ENCODE results near the gene LGALS9B.
A peak's percentile ranks its signal among the peaks of the same experiment; 100 is the strongest.
"Not testable (repeated sequence)": the region's sequence is repeated elsewhere in the genome, so short reads cannot be mapped to it uniquely, and the experiment has no call there.

Gene LGALS9B

GRCh38 chr17:20467447-20467846, at the start of gene LGALS9B:
TSS of gene LGALS9B (minus strand) at chr17:20467539. CDS start at chr17:20467470, 69 bp downstream.
- not testable (repeated sequence) for H3K4me3 ChIP-seq (ENCODE audit: control insufficient read depth, low read depth, low read length); DNase-seq (ENCODE audit: low read depth)

DNA sequence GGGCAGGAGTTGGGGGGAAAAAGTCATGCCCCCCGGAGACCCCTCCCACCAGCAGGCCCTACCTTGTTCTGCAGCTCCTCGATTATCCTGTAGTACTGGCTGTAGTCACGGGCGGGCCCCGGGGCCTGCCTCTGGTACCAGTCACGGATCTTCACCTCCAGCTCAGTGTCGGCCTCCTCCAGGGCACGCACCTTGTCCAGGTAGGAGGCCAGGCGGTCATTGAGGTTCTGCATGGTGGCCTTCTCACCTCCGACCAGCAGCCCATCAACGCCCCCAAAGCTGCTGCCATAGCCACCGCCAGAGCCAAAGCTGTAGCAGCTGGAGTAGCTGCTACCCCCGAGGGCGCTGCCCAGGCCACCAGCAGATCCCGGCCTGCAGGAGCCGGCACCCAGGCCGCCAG, 49.6 kb upstream of the LGALS9B start:
- DNase-seq (ENCODE audit: low read depth); H3K4me3 ChIP-seq (ENCODE audit: control insufficient read depth, low read depth, low read length): not testable (repeated sequence)

DNA sequence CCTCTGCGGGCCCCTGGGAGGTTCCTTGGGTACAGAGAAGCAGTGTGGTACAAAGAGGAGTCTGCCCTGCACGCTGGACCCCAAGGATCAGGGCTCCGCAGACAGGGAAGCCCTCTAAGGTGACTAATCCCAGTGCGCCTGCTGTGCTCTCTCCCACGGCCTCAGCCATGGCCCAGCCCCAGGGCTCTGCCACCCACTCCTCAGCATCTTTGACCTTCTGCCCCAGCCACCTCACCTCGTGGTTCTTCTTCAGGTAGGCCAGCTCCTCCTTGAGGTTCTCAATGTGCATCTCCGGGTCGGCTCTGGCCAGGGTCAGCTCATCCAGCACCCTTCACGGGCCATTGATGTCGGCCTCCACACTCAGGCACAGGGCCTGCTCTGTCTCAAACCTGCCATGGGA, 47.8 kb upstream of the LGALS9B start:
- DNase-seq (ENCODE audit: low read depth); H3K4me3 ChIP-seq (ENCODE audit: control insufficient read depth, low read depth, low read length): not testable (repeated sequence)

- not testable (repeated sequence) for DNase-seq (ENCODE audit: low read depth); H3K4me3 ChIP-seq (ENCODE audit: control insufficient read depth, low read depth, low read length)
These were observed 46.2 kb upstream of the LGALS9B start for GRCh38 chr17:20513539-20513938.

- DNase-seq (ENCODE audit: low read depth): not testable (repeated sequence)
These were observed 45.0 kb upstream of the LGALS9B start for GRCh38 chr17:20512378-20512777.

DNA sequence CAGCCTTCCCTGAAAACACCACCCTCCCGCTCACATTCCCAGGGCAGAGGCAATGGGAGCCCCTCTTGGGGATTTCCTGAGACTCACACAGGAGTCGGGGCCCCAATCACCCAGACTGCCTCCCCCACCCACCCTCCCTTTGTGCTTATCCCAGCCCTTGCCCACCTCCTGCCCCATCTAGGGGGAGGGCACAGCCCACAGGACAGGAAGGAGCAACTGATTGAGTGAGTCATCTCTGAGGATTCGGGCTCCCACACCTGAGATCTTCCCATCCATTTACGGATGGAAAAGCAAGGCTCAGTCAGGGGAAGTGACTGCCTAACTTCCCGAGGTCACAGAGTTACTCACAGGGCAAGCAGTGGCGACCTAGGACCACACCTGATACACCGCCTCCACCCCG, 44.4 kb upstream of the LGALS9B start:
- H3K4me3 ChIP-seq (ENCODE audit: control insufficient read depth, low read depth, low read length); DNase-seq (ENCODE audit: low read depth): not testable (repeated sequence)

More at GRCh38 chr17:20512378-20512777, 45.0 kb upstream of the LGALS9B start:
- not testable (repeated sequence) for H3K4me3 ChIP-seq (ENCODE audit: control insufficient read depth, low read depth, low read length)

DNA sequence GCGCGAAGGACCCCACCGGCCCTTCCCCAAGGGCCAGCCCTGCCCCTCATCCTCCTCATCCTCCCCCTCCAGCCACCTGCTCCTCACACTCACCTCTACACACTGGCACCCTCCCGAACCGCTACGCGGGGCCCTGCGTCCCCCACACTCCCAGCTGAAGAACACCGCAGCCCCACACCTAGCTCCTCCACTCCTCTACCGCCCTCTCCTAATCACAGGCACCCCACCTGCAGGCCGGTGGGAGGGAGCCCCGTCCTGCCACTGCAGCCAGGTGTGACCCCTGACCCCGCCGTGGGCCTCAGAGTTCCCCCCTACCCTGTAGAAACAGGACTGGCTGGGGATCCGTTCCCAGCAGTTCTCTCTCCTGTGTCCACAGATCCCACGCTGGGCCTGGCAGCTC, 38.0 kb upstream of the LGALS9B start:
- DNase-seq (ENCODE audit: low read depth): not testable (repeated sequence)

DNA sequence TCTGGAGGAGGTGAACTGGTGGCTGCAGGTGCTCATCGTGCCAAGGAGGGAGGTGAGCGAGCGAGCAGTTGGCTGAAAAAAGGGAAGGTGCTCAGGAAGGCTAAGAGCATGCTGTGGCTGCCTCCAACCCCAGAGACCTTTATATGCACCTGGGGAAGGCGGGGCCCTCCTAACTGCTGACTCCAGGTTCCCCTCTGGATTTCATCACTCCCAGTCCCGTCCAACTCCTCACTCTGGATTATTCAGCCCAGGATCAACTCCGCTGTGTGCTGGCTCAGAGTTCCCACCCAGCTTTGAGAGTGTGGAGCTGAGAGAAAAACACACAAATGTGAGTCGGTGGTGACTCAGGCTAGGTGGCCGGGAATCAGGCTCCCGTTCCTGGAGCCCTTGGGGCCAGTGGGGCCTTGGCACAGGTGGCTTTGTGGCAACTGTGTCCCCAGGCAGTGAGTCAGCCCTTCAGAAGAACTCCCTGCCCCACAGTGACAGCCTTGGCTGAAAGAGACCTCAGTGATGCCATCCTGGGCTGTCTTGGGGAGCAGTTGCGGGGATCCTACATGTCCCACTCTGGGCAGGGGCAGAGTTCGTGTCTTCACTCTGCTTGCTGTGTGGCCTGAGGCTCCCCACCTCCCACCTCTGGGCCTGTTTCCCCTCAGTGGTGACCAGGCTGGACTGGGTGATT, 37.2 kb upstream of the LGALS9B start:
- H3K4me3 ChIP-seq (ENCODE audit: control insufficient read depth, low read depth, low read length); DNase-seq (ENCODE audit: low read depth): not testable (repeated sequence)

More for the DNA sequence above, 38.0 kb upstream of the LGALS9B start:
- H3K4me3 ChIP-seq (ENCODE audit: control insufficient read depth, low read depth, low read length): not testable (repeated sequence)

GRCh38 chr17:20501896-20502295, 34.6 kb upstream of the LGALS9B start:
- H3K4me3 ChIP-seq (ENCODE audit: control insufficient read depth, low read depth, low read length); DNase-seq (ENCODE audit: low read depth): not testable (repeated sequence)

DNA sequence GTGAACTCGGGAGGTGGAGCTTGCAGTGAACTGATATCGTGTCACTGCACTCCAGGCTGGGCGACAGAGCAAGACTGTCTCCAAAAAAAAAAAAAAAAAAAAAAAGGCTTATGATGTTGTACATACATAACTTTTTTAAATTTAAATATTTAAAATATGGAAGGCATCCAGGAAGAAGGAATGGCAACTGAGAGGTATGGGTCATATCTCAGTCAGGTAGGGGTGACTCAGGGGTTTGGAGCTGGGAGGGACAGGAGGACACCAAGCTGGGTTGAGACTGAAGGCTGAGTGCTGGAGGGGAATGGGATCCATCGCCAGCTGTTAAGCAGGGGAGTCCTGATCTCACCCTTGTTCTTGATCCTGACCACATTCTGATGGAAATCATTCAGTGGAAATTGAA, 33.0 kb upstream of the LGALS9B start:
- DNase-seq (ENCODE audit: low read depth): not testable (repeated sequence)

GRCh38 chr17:20495420-20495819, 28.1 kb upstream of the LGALS9B start:
- H3K4me3 ChIP-seq (ENCODE audit: control insufficient read depth, low read depth, low read length); DNase-seq (ENCODE audit: low read depth): not testable (repeated sequence)

More for the DNA sequence above, 33.0 kb upstream of the LGALS9B start:
- H3K4me3 ChIP-seq (ENCODE audit: control insufficient read depth, low read depth, low read length): not testable (repeated sequence)

GRCh38 chr17:20494735-20495134, 27.4 kb upstream of the LGALS9B start:
- DNase-seq (ENCODE audit: low read depth): not testable (repeated sequence)

GRCh38 chr17:20494147-20494546, 26.8 kb upstream of the LGALS9B start:
- DNase-seq (ENCODE audit: low read depth); H3K4me3 ChIP-seq (ENCODE audit: control insufficient read depth, low read depth, low read length): not testable (repeated sequence)

More at GRCh38 chr17:20494735-20495134, 27.4 kb upstream of the LGALS9B start:
- H3K4me3 ChIP-seq (ENCODE audit: control insufficient read depth, low read depth, low read length): not testable (repeated sequence)

GRCh38 chr17:20492971-20493370, 25.6 kb upstream of the LGALS9B start:
- not testable (repeated sequence) for H3K4me3 ChIP-seq (ENCODE audit: control insufficient read depth, low read depth, low read length); DNase-seq (ENCODE audit: low read depth)

DNA sequence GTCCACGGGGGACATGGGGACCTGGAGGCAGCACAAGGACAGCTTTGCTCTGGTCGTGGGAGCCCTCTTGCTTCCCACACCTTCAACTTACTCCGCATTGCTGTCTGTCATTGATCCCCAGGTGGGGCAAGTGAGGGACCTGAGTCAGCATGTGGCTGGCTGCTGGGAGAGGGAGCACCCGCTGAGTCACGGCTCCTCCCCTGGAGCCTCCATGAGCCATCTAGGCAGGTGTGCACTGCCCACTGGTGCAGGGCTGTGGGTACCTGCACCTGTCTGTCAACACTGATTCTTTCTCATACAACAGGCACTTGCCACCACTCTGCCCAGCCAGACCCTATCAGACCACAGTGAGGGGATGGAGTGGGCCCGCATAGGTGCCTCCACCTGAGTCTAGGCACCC, 24.8 kb upstream of the LGALS9B start:
- DNase-seq (ENCODE audit: low read depth); H3K4me3 ChIP-seq (ENCODE audit: control insufficient read depth, low read depth, low read length): not testable (repeated sequence)

DNA sequence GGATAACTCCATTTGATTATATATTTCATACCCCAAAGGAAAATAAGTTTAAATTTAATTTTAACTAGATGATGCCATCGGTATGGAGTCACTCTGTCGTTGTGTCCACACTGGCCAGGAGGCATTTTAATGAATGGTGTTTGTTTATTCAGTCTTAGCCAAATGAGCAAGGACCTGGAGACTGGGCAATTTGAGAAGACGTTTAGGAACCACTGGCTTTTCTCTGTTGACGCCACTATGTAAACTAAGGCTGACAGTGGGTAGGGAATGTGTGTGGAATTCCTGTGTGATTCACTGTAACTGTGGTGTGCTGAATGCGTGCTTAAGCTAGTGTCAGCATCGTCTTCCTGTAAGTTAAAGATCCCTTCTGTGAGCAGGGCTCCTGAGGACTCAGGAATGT, 17.6 kb upstream of the LGALS9B start:
- H3K4me3 ChIP-seq (ENCODE audit: control insufficient read depth, low read depth, low read length): not testable (repeated sequence)
- peak; percentile 43 for DNase-seq (ENCODE audit: low read depth)

DNA sequence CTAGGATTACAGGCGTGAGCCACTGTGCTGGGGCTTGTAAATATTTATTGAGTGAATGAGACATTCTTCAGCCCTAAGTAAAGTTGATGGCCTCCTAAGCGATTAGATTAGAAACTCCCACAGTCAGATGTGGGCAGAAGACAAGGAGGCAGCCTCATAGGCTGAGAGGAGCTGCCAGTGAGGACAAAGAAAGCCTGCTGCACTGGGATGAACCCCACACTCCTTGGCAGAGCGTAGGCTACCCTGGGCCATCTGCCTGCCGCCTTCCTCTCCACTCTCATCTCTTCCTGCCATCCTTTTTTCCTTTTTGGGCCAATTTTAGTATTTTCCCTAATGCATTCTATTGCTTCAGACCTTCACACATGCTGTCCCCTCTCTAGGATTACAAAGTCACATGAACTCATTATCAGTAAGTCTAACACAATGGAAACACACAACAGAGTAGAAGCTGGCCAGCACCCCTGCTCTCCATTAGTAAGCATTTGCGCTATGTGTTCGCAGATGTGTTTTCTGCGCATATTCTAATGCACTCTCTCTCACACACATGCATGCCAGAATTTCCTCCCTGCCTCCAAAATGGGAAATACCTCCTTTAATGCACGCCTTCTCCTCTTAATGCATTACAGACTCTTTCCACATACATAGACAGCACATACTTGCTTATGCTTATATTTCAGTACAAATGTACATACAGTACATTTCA, 12.7 kb upstream of the LGALS9B start:
- not testable (repeated sequence) for DNase-seq (ENCODE audit: low read depth); H3K4me3 ChIP-seq (ENCODE audit: control insufficient read depth, low read depth, low read length)

DNA sequence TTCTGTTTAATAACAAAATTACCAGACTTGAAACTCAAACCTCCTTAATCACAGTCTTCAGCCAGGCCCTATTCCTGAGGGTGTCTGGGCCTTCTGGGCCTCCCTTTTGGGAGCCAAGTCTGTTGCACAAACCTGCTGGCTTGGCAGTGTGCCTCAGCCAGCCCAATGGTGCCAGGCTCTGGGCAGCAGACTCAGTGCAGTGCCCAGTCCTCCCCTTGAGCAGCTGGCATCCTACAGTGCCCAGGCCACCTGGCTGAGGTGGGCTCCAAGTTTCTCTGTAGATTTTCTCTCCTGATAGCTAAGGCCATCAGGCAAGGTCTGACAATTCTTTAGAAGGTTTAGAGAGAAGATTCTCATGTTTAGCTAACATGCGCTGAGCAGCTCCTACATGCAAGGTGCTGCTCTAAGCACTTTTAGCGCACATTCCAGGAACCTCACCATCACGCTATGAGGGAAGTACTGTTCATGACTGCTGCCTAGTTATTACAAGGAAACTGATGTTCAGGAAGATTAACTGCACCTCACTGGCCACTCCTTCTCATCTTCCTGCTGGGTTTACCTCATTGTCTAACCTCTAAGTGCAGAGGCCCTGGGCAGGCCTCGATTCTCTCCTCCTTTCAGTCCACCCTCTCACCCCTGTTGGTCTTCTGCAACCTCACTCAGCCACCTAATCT, 10.2 kb upstream of the LGALS9B start:
- H3K4me3 ChIP-seq (ENCODE audit: control insufficient read depth, low read depth, low read length); DNase-seq (ENCODE audit: low read depth): not testable (repeated sequence)

All from fibroblast of mammary gland (primary cell).